Measurements from ENCODE around the gene IQGAP2. TPM values are rescaled to one million over a fixed set of nuclear protein-coding genes. Genes with fewer than 3 reads are reported as not detected.

IQGAP2 gene
- polyA plus RNA-seq, 1 donor (not counting 4 experiments of a cell fraction or from before 2014, with no cell fraction given): 0.14 TPM

- Histone ChIP-seq H3K4me2 (ENCODE audit: control insufficient read depth, extremely low read depth, insufficient read depth, low read depth, low read length) (no peak overlapping the region), H3K27ac (ENCODE audit: control insufficient read depth, insufficient read depth, low read length) (no peak overlapping the region), H3K79me2 (ENCODE audit: control insufficient read depth, insufficient read depth, low read length) (no peaks in the 10 kb centered on the region), H3K4me3 (ENCODE audit: control insufficient read depth in 2 of 3, extremely low read depth in 1 of 3, insufficient read depth in 2 of 3, low read depth in 1 of 3, low read length in 3 of 3) (no peak overlapping the region), H3K9me3 (ENCODE audit: control insufficient read depth, low read depth, low read length) (no peaks in the 10 kb centered on the region), H3K9ac (ENCODE audit: control insufficient read depth, extremely low read depth, insufficient read depth, low read length) (no peak overlapping the region), H3K9me1 (ENCODE audit: control insufficient read depth, extremely low read depth, insufficient read depth, low read length) (no peaks in the 10 kb centered on the region), H4K20me1 (ENCODE audit: control insufficient read depth, extremely low read depth, insufficient read depth, low read length) (no peaks in the 10 kb centered on the region), H3K36me3 (ENCODE audit: control insufficient read depth in 2 of 2, extremely low read depth in 1 of 2, insufficient read depth in 2 of 2, low read length in 2 of 2) (no peaks in the 10 kb centered on the region), H3K4me1 (ENCODE audit: control insufficient read depth, extremely low read depth, insufficient read depth, low read length) (no peaks in the 10 kb centered on the region), H3K27me3 (ENCODE audit: control insufficient read depth, extremely low read depth, insufficient read depth, low read length) (no peaks in the 10 kb centered on the region), H2AFZ (ENCODE audit: control insufficient read depth, low read length) (no peak overlapping the region)
- DNase-seq (ENCODE audit: low read depth, low spot score): no peak
- dilution Hi-C loops (cut with MboI; ENCODE audit: extremely low pct_ligation_motif_present, low sequenced_read_pairs): no loop called here
- no peak for FAIRE-seq
- TF ChIP-seq, protein P1, sequence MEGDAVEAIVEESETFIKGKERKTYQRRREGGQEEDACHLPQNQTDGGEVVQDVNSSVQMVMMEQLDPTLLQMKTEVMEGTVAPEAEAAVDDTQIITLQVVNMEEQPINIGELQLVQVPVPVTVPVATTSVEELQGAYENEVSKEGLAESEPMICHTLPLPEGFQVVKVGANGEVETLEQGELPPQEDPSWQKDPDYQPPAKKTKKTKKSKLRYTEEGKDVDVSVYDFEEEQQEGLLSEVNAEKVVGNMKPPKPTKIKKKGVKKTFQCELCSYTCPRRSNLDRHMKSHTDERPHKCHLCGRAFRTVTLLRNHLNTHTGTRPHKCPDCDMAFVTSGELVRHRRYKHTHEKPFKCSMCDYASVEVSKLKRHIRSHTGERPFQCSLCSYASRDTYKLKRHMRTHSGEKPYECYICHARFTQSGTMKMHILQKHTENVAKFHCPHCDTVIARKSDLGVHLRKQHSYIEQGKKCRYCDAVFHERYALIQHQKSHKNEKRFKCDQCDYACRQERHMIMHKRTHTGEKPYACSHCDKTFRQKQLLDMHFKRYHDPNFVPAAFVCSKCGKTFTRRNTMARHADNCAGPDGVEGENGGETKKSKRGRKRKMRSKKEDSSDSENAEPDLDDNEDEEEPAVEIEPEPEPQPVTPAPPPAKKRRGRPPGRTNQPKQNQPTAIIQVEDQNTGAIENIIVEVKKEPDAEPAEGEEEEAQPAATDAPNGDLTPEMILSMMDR (optimal IDR thresholded peaks at IDR 0.05 in 1 of 3, IDR thresholded peaks at IDR 0.05 in 1 of 3, conservative IDR thresholded peaks at IDR 0.05 in 1 of 3; ENCODE audit: extremely low read depth in 1 of 3, insufficient read depth in 2 of 3, low read length in 3 of 3): no peak
- TF ChIP-seq EZH2 (IDR thresholded peaks at IDR 0.05; ENCODE audit: low read length): no peak
Observed at GRCh38 chr5:76643371-76643770, 240.3 kb downstream of the IQGAP2 start.

- DNase-seq (ENCODE audit: low read depth, low spot score): no peak
- Histone ChIP-seq H3K79me2 (ENCODE audit: control insufficient read depth, insufficient read depth, low read length) (no peaks in the 10 kb centered on the region), H3K9me1 (ENCODE audit: control insufficient read depth, extremely low read depth, insufficient read depth, low read length) (no peaks in the 10 kb centered on the region)
Observed at GRCh38 chr5:76649140-76649539, 246.1 kb downstream of the IQGAP2 start.

More at GRCh38 chr5:76649140-76649539, 246.1 kb downstream of the IQGAP2 start:
- no peak for FAIRE-seq
- no peak overlapping the region for H3K27ac ChIP-seq (ENCODE audit: control insufficient read depth, insufficient read depth, low read length)
- no peak for TF ChIP-seq EZH2 (IDR thresholded peaks at IDR 0.05; ENCODE audit: low read length)
- TF ChIP-seq, protein P1 (optimal IDR thresholded peaks at IDR 0.05 in 1 of 3, IDR thresholded peaks at IDR 0.05 in 1 of 3, conservative IDR thresholded peaks at IDR 0.05 in 1 of 3; ENCODE audit: extremely low read depth in 1 of 3, insufficient read depth in 2 of 3, low read length in 3 of 3): no peak
- H3K27me3 ChIP-seq (ENCODE audit: control insufficient read depth, extremely low read depth, insufficient read depth, low read length): no peaks in the 10 kb centered on the region
- H3K36me3 ChIP-seq (ENCODE audit: control insufficient read depth in 2 of 2, extremely low read depth in 1 of 2, insufficient read depth in 2 of 2, low read length in 2 of 2): no peaks in the 10 kb centered on the region
- no peak overlapping the region for H3K4me2 ChIP-seq (ENCODE audit: control insufficient read depth, extremely low read depth, insufficient read depth, low read depth, low read length)
- H2AFZ ChIP-seq (ENCODE audit: control insufficient read depth, low read length): no peak overlapping the region
- H3K4me3 ChIP-seq (ENCODE audit: control insufficient read depth in 2 of 3, extremely low read depth in 1 of 3, insufficient read depth in 2 of 3, low read depth in 1 of 3, low read length in 3 of 3): no peak overlapping the region
- no peak overlapping the region for H3K9ac ChIP-seq (ENCODE audit: control insufficient read depth, extremely low read depth, insufficient read depth, low read length)
- dilution Hi-C loops (cut with MboI; ENCODE audit: extremely low pct_ligation_motif_present, low sequenced_read_pairs): no loop called here
- no peaks in the 10 kb centered on the region for H4K20me1 ChIP-seq (ENCODE audit: control insufficient read depth, extremely low read depth, insufficient read depth, low read length)
- peaks cover 4% of the 10 kb centered on the region for H3K9me3 ChIP-seq (ENCODE audit: control insufficient read depth, low read depth, low read length)
- no peaks in the 10 kb centered on the region for H3K4me1 ChIP-seq (ENCODE audit: control insufficient read depth, extremely low read depth, insufficient read depth, low read length)

Data from keratinocyte (primary cell).